Activated T-cell treated with anti-CD3 and anti-CD28 coated beads for 1 hour (primary cell): ENCODE data around the gene SLC15A3.

Source experiments
- DNase-seq: peaks from one replicate; pipeline ENCODE4 v3.0.0-alpha.2; 2020; ENCODE audit warnings: low read depth

Gene SLC15A3

DNA sequence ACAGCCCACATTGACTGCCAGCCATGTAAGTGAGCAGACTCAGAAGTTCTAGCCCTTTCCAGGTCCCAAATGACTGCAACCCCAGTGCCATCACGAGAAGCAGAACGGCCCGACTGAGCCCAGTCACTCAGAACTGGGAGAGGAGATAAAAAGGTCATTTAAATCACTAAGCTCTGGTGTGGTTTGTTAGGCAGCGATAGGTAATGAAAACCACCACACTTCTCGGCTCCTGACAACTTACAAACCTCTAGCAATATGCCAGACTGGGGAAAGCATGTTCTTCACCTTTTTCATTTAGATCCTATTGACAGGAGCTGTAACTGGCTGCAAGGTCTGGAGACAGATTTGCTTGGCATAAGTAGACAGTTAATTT is 6.7 kb downstream of the SLC15A3 start:
- no peak for DNase-seq

DNA sequence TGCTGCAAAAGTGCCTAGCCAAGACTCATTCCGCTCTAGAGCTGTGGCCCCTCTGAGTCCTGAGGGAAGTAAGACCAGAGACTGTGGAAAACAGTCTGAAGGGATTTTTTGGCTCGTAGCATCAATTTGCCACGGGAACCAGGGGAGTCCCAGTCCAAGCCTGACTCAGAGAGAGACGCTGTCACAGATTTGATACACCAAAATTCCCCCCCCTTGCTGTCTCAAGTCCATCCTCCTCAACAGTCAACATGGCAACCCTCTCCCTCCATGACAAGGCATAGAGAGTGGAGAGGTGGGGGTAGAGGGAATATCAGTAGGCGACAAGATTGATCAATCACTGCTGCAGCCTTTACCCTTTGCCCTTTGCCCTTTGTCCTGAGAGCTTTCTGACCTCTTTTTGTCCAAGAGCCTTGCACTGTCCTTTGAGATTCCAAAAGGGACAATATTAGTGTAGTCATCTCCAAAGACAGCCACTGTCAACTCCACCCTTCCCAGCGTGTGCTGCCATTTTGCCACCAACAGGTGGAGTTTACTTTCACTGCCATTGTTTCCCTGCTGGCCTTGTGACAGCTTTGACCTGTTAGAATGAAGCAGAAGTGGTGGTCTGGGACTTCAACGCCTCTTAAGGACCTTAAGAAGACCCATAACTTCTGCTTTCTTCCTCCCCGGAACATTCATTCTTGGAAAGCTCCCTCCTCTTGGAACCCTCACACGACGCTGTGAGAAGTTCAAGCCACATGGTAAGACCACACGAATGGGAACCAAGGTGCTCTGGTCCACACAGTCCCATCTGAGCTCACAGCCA is 7.3 kb downstream of the SLC15A3 start:
- no peak for DNase-seq

DNA sequence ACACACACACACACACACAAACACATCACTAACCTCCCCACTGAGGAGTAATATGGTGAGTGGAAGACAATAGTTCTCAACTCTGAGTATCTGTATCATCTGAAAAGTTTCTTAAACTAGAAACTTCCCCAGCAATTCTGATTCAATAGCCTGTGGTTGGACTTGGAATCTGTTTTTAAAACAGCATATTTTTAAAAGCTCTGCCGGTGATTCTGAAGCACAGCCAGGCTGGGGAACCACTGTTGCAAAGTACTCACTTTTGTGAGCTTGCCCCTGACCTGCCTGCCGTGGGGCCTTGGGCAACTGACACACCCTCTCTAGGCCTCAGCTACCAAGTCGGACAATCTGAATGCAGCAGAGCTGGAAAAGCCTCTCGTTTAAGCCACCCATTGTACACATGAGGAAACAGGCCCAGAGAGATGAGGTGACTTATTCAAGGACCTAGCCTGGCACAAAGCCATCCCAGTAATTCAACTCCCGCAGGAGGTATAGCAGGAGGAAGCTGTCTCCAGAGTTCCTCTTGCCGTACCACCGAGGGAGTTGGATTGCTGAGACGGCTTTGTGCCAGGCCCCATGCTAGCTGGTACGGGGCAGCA is 8.9 kb downstream of the SLC15A3 start:
- no peak for DNase-seq

DNA sequence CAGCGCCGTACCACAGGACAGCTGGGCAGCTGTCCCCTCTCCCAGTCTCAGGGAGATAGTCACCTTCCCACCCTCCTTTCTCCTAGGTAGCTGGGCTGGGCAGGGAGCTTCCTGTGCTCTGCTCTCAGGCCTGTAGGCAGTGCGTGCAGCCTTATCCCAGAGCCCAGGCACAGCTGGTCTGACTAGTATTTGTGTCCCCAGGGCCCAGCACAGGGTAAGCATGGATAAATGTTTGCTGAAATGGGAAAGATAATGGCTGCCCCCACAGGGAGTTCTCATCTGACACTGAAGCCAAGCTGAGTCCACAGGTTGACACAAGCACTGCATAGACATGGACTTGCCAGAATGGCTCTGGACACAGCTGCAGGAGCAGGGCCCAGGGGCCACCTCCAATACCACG is 9.8 kb downstream of the SLC15A3 start:
- DNase-seq: no peak

DNA sequence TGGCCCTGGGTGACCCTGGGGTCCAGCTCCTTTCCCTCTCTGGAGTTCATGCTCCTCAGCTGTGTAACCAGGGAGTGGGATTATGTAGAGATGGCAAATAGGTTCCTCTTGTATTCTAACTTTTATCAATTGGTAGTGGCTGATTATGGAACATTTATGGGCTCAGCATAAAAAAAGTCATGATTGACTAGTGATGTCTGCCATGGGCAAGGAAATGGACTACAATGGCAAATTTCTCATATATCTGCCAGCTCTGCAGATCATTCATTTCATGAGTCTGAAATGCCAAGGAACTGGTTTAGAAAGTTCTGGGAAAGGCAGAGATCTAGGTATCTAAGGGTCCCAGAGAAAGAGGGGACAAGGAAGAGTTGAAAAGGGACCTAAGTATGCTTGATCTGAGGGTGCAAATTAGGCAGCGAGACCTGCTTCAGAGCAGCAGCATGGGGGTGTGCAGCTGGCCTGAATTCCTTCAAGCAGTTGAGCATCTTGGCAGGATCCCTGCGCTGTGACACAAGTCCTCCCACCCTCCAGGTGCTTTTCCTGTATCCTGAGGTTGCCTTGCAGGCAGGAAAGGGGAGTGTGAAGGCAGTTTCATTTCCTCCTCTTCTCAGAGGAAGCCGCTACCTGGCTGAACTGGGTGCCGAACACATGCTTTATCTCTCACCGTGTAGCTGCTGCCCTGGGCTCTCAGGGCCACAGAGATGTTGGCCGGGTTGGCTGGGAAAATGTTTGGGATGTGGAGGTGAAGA is 10.4 kb downstream of the SLC15A3 start:
- no peak for DNase-seq

DNA sequence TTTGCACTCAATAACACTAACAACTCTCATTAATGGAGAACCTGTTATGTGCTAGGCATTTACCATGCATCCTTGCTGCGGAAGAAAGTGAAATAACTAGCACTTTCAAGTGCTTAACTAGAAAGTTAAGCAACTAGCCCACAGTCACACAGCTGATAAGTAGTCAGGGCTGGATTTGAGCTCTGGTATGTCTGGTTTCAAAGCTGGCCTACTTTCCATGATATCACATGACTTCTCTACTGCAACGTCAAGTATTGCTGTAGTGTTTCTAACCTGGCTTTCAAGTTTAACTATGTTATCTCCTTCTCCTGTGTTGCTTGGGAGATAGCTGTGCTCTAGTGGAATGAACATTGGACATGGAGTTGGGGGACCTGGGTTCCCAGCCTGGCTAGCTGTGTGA is 12.1 kb downstream of the SLC15A3 start:
- no peak for DNase-seq

DNA sequence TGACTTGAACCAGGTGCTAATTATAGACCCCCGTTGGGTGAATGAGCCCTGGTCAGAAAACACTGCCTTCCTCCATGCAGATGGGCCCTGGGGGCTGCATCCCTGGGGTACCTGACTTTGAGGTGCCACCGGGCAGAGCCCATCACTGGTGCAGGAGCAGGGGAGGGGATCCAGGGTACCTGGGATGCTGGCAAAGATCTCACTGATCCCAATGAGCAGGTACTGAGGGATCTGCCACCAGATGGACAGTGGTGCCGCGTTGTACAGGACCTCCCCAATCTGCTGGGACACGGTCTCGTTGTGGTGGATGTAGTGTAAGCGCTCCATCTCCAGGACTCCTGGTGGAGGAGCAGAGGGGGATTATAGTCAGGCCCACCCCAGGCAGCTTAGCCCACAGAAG is 12.7 kb downstream of the SLC15A3 start:
- no peak for DNase-seq

DNA sequence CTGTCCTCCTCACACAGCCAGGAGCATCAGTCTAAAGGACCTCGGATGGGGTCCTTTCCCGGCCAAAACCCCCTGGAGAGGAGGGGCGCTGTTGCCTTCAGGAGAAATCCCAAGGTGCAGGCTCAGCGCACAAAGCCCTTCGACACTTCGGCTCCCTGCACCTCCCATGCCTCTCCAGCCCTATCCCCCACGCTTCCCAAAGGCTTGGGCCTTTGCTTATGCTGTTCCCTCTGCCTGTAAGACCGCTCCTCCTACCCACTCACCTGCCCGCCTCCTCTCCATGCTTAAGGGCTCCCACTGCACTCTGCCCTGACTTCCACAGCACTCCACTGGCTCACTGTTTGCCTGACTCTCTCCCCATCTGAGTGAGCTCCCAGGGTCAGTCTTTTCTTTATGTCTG is 13.5 kb downstream of the SLC15A3 start:
- no peak for DNase-seq

DNA sequence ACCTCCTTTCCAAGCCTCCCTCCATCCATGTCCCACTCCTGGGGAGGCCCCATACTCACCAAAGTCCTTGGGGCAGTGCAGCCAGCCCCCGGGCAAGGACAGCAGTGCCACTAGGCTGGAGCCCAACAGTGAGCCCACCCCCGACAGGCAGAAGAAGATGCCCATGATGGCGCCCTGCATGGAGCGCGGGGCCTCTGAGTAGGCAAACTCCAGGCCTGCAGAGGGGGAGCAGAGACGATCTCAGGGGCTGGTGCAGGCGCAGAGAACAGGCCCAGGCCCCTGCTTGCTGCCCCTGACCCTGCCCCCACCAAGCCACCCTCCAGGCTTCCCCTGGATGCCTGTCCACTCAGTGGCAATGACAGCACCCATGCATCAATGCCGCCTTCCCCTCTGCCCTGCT is 14.2 kb downstream of the SLC15A3 start:
- no peak for DNase-seq

DNA sequence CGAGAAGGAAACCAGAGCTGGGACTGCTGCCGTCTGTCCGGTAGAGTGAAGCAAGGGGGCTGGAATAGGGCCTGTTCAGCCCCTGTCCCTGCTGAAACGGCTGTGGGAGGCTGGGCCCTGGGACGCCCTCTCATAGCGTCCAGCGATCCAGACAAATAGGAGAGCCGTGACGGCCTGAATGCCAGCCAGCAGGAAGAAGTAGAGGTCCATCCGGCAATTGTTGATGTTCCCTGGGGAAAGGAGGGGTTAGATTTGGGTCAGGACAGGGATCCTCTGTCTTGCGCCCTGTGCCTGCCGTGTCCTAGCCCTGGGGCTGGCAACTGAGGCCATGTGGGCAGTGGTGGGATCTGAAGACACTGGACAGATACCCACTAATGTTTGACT is 14.8 kb downstream of the SLC15A3 start:
- DNase-seq: no peak

DNA sequence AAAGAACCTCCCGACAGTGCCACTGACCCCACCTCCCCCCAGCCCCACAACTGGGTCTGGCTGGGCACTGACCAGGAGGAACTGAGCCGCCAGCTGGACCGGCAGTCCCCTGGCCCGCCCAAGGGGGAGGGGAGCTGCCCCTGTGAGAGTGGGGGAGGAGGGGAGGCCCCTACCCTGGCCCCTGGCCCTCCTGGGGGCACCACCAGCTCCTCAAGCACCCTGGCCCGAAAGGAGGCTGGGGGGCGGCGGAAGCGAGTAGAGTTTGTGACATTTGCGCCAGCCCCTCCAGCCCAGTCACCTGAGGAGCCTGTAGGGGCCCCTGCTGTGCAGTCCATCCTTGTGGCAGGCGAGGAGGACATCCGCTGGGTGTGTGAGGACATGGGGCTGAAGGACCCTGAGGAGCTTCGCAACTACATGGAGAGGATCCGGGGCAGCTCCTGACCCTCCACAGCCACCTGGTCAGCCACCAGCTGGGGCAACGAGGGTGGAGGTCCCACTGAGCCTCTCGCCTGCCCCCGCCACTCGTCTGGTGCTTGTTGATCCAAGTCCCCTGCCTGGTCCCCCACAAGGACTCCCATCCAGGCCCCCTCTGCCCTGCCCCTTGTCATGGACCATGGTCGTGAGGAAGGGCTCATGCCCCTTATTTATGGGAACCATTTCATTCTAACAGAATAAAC is 15.4 kb downstream of the SLC15A3 start:
- no peak for DNase-seq

DNA sequence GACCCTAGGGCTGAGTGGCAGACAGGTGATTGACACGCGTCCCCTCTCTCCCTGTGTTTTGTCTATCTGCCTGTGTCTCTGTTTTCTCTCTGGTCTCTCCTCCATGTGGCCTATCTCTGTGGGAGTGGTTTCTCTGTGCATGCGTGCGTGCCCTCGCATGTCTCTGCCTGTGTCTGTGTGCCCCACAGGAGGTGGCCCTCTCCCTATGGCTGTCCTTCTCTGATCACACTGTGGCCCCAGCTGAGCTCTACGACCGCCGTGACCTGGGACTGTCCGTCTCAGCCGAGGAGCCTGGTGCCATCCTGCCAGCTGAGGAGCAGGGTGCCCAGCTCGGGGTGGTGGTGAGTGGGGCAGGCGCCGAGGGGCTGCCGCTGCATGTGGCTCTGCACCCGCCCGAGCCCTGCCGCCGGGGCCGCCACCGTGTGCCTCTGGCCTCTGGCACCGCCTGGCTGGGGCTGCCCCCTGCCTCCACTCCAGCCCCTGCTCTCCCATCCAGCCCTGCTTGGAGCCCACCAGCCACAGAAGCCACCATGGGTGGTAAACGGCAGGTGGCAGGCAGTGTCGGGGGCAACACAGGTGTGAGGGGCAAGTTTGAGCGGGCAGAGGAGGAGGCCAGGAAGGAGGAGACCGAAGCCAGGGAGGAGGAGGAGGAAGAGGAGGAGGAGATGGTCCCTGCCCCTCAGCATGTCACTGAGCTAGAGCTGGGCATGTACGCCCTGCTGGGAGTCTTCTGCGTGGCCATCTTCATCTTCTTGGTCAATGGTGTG is 16.1 kb downstream of the SLC15A3 start:
- no peak for DNase-seq

DNA sequence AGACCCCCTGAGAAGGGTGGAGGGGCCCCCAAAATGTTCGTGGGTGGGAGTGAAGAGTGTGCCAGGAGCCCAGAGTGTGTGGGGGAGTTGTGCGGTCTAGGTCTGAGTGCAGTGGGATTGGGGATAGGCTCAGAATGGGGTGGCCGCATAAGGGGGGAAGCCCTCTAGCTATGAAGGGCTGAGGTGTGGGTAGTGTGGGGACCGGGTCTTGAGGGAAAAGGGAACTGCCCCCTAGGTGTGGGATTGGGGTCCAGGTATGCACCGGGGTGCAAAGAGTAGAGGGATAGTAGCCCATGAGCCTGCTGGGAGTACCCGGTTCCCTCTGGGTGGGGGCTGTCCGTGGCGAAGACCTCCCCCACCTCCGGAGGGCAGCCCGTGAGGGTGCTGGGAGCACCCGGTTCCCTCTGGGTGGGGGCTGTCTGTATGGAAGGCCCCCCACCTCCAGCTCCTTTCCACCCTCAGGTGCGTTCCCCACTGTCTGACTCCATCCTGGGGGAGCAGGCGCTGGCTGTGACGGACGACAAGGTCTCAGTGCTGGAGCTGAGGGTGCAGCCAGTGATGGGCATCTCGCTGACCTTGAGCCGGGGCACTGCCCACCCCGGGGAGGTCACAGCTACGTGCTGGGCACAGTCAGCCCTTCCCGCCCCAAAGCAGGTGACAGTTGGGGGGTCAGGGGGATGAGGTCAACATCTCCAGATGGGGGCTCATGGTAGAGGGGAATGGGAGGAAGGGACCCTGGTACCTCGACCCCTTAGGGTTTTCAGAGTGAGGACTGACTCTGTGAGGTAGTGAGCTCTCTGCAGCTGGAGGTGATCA is 17.0 kb downstream of the SLC15A3 start:
- DNase-seq: no peak

DNA sequence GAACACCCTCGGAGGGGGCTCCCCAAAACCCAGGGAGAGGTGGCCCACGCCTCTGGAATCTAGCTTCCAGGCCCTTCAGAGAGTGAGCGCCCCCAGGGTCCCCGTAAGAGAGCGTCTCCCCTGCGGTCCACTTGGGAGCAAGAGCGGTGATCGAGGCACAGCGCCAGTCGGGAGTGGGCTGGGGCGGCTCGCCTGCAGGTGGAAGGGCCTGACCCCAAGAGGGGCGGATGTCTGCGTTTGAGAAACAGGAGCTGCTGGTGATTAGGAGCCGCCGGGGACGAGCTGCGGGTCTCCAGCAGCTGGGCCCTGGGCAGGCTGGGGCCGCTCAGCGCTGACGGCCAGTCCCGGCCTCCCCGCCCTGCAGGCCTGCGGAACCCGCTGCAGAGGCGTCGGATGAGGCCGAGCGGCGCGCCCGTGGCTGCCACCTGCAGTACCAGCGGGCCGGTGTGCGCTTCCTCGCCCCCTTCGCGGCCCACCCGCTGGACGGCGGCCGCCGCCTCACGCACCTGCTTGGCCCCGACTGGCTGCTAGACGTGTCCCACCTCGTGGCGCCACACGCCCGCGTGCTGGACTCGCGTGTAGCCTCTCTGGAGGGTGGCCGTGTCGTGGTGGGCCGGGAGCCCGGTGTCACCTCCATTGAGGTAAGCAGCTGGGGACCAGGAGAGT is 17.7 kb downstream of the SLC15A3 start:
- DNase-seq: no peak

DNA sequence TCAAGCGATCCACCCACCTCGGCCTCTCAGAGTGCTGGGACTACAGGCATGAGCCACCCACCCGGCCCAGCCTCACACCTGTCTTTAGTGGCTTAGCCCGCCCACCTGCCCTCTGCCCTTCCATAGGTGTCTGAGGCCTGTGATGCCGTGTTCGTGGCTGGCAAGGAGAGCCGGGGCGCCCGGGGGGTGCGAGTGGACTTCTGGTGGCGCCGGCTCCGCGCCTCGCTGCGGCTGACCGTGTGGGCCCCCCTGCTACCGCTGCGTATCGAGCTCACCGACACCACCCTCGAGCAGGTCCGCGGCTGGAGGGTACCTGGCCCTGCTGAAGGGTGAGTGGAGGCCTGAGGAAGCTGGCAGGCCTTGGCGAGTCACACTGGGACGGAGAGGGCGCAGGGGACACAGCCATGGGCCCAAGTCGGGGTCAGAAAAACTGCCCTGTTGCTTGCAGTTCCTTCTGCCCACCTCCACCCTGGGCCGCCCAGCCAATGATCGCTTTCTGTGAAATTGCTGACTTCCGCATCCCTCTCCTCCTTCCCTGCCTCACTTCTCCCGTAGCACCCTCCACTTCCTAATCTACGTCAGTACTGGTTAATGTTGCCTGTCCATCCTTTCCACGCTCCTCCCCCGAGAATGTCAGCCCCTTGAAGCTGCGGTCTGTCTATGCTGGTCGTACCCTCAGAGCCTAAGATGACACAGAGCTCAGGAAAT is 18.4 kb downstream of the SLC15A3 start:
- no peak for DNase-seq

DNA sequence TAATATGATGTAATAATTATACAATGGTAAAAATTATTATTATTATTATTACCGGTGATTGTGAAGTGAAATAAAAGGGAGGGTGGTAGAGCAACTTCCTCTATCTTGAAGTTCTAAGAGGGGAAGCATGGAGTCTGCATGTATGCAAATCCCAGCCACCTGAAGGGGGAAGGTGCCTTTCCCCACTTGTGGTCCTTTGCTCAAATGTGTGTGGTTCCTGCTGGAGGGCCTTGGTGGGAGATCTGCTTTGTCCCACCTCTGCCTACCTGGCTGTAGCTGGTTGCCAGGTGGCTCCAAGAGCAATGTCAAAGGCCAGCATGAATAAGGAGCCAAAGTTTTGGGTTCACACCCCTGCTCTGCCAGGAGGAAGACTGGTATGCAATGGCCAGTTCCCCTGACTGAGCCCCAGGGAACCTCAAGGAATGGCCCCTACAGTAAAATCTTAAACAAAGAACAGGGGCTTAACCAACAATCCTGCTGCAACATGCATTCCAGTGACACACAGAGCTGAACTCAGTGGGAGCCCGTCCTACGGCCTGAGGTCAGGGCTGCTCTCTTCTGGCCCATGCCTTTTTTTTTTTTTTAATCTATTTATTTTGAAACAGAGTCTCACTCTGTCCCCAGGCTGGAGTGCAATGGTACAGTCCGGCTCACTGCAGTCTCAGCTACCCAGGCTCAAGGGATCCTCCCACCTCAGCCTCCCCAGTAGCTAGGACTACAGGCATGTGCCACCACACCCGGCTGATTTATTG is 19.2 kb downstream of the SLC15A3 start:
- DNase-seq: no peak

DNA sequence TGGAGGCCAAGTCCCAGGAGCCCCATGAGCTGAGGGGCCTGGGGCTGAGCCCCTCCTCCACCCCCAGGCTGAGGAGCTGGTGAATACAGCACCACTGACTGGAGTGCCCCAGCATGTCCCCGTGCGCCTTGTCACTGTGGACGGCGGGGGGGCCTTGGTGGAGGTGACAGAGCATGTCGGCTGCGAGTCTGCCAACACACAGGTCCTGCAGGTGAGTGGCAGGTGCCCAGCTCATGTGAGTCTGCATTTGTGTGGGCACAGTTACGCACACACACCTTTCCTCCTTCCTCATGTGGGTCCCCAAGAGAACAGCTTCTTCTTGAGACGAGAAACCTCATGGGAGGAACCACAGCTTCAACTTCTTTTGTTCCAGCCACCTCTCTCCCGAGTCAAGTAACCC is 20.1 kb downstream of the SLC15A3 start:
- no peak for DNase-seq

DNA sequence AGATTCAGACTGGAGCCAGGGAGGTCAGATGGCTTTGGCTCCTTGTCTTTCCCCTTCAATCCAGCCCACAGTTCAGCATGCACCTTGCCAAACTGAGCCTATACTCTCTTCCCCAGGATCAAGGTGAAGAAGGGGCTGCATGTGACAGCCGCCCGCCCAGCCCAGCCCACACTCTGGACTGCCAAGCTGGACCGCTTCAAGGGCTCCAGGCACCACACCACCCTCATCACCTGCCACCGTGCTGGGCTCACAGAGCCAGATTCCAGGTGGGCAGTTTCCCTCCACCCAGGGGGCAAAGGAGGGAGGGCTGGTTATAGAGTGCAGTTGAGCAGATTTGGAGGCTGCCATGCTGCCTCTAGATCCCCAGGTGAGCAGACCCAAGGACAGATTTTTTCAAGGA is 21.6 kb downstream of the SLC15A3 start:
- no peak for DNase-seq

DNA sequence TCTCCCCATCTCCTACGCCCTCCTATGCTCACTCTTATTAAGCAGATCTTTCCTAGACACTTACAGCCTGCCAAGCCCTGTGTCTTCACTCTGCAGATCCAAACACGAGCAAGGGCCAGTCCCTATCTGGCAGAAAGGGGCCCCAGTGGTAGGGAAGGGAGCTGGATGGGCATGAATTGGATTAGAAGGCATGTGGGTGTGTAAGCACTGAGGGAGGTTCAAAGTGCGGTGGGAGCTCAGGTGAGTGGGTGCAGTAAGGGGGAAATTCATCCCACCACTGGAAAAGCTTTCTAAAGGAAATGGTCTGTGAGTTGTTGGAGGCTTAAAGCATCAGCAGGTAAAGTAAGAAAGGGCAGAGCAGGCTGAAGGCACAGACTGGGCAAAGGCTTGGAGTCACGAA is 22.2 kb downstream of the SLC15A3 start:
- no peak for DNase-seq
